Endothelial cell of umbilical vein (primary cell): ENCODE data around the gene SPRED3. TPM values are rescaled to one million over a fixed set of nuclear protein-coding genes. Genes with fewer than 3 reads are reported as not detected.

Source experiments
- BruUV-seq: library from RNA; stranded (reverse); fragments of 400-500 nt; replicated peaks from 2 replicates; lab custom pipeline; 2021; lab: Mats Ljungman, UMichigan
- CTCF ChIA-PET: fragments of 300-600, 350-600 bp; sonication (Branson Sonifier 250); formaldehyde crosslinking; loops from one replicate; lab custom pipeline; 2021; ENCODE audit warnings: antibody characterized with exemption, inconsistent platforms; lab: Charles Lee
- POLR2A ChIA-PET: fragments of 300-600, 350-600 bp; sonication (Branson Sonifier 250); formaldehyde crosslinking; loops from one replicate; lab custom pipeline; 2021; ENCODE audit warnings: antibody characterized with exemption, inconsistent platforms; lab: Charles Lee
- DNase-seq: peaks from one replicate; pipeline ENCODE4 v3.0.0-alpha.2; 2011; ENCODE audit warnings: low read depth, low spot score
- FAIRE-seq: peaks from 2 replicates; lab custom pipeline; 2011; peaks lifted over from hg19 to GRCh38; lab: Jason Lieb, UNC
- H2AFZ ChIP-seq: 2 replicates; pipeline ENCODE4 v1.6.0; 2012; ENCODE audit warnings: low read depth, low read length, control low read depth, inconsistent platforms
- H3K27ac ChIP-seq: 2 replicates; pipeline ENCODE4 v1.5.1; 2011; ENCODE audit warnings: low read depth, mild to moderate bottlenecking, control low read depth, low read length, moderate library complexity; ENCODE audit not compliant: insufficient read depth
- H3K27me3 ChIP-seq, 2 experiments: 2 replicates each; pipeline versions ENCODE4 v1.6.0 to v1.6.1; 2011; ENCODE audit warnings: low read length in 2 of 2, mixed read lengths in 1 of 2; ENCODE audit not compliant: control insufficient read depth in 2 of 2, insufficient read depth in 2 of 2
- H3K36me3 ChIP-seq, 2 experiments: 2 replicates in 1 of 2; 3 replicates in 1 of 2; pipeline ENCODE4 v1.5.1; 2011; ENCODE audit warnings: low read length in 2 of 2, mild to moderate bottlenecking in 1 of 2, moderate library complexity in 1 of 2; ENCODE audit not compliant: control insufficient read depth in 2 of 2, insufficient read depth in 2 of 2; ENCODE audit errors: extremely low read depth in 1 of 2
- H3K4me1 ChIP-seq: 3 replicates; pipeline ENCODE4 v1.5.1; 2011; ENCODE audit warnings: mild to moderate bottlenecking, low read length; ENCODE audit not compliant: control insufficient read depth, insufficient read depth; ENCODE audit errors: extremely low read depth
- H3K4me2 ChIP-seq: 2 replicates; pipeline ENCODE4 v1.6.1; 2011; ENCODE audit warnings: low read length, control low read depth, mixed read lengths; ENCODE audit not compliant: insufficient read depth
- H3K4me3 ChIP-seq, 3 experiments: fragments of 200-600 bp in 1 of 3; sonication (generic), shearing (Covaris generic) in 1 of 3; replicated peaks in 1 of 3; 2 replicates each; pipeline ENCODE4 v1.5.1; 2011 to 2016; ENCODE audit warnings: control low read depth in 3 of 3, low read length in 3 of 3, mild to moderate bottlenecking in 2 of 3, inconsistent platforms in 1 of 3, low read depth in 1 of 3, moderate library complexity in 1 of 3; ENCODE audit not compliant: insufficient read depth in 1 of 3
- H3K79me2 ChIP-seq: 2 replicates; pipeline ENCODE4 v1.6.0; 2012; ENCODE audit warnings: low read length, inconsistent platforms; ENCODE audit not compliant: control insufficient read depth, insufficient read depth
- H3K9ac ChIP-seq: replicated peaks from 2 replicates; pipeline ENCODE3; 2011; ENCODE audit warnings: low read length, control low read depth; ENCODE audit not compliant: insufficient read depth; ENCODE audit errors: extremely low read depth
- H3K9me1 ChIP-seq: replicated peaks from 3 replicates; pipeline ENCODE4 v1.6.0; 2011; ENCODE audit warnings: mild to moderate bottlenecking, low read length; ENCODE audit not compliant: control insufficient read depth, insufficient read depth; ENCODE audit errors: extremely low read depth
- H3K9me3 ChIP-seq: replicated peaks from 2 replicates; pipeline ENCODE4 v1.5.1; 2012; ENCODE audit warnings: low read length, inconsistent platforms; ENCODE audit not compliant: control insufficient read depth, insufficient read depth
- H4K20me1 ChIP-seq: replicated peaks from 2 replicates; pipeline ENCODE3; 2011; ENCODE audit warnings: mild to moderate bottlenecking, low read length; ENCODE audit not compliant: control insufficient read depth, insufficient read depth; ENCODE audit errors: extremely low read depth
- CTCF ChIP-seq, 2 donors: IDR thresholded peaks; 1 replicate in 1 of 2; 2 replicates in 1 of 2; pipeline ENCODE4 v1.5.1; 2011; ENCODE audit warnings: low read length in 2 of 2, mild to moderate bottlenecking in 2 of 2, moderate library complexity in 2 of 2, control low read depth in 1 of 2, inconsistent platforms in 1 of 2, low read depth in 1 of 2; ENCODE audit not compliant: insufficient read depth in 1 of 2; ENCODE audit errors: extremely low read depth in 1 of 2
- EZH2 ChIP-seq: IDR thresholded peaks from 2 replicates; pipeline ENCODE4 v1.6.1; 2012; ENCODE audit warnings: borderline replicate concordance, low read depth, mild to moderate bottlenecking, moderate library complexity, low read length, inconsistent platforms; ENCODE audit not compliant: severe bottlenecking
- FOS ChIP-seq: IDR thresholded peaks from 2 replicates; pipeline ENCODE4 v1.6.1; 2011; ENCODE audit warnings: mild to moderate bottlenecking, low read length, moderate library complexity, borderline replicate concordance; ENCODE audit not compliant: insufficient read depth
- GATA2 ChIP-seq: IDR thresholded peaks from 2 replicates; pipeline ENCODE4 v1.7.0; 2011; ENCODE audit warnings: low read depth, mild to moderate bottlenecking, moderate library complexity, mixed read lengths, low read length; ENCODE audit not compliant: insufficient read length, insufficient read depth
- JUN ChIP-seq: IDR thresholded peaks from 2 replicates; pipeline ENCODE4 v1.6.1; 2011; ENCODE audit warnings: borderline replicate concordance, low read depth; ENCODE audit not compliant: insufficient read length, insufficient read depth
- MAX ChIP-seq: IDR thresholded peaks from 2 replicates; pipeline ENCODE4 v1.6.1; 2011; ENCODE audit not compliant: insufficient read depth, insufficient read length
- MYC ChIP-seq: IDR thresholded peaks from one replicate; pipeline ENCODE4 v1.6.1; 2011; ENCODE audit warnings: mild to moderate bottlenecking, low read depth, low read length
- POLR2A ChIP-seq: IDR thresholded peaks from 2 replicates; pipeline ENCODE4 v1.6.1; 2012; ENCODE audit warnings: low read depth, mild to moderate bottlenecking, control low read depth, low read length
- POLR2AphosphoS5 ChIP-seq: IDR thresholded peaks from 2 replicates; pipeline ENCODE4 v1.6.1; 2012; ENCODE audit warnings: low read depth, mild to moderate bottlenecking, control low read depth, low read length, moderate library complexity; ENCODE audit not compliant: insufficient read depth
- dilution Hi-C: fragments of 300-500 bp; cut with MboI; formaldehyde crosslinking; loops from one replicate; pipeline ENCODE4 v1.15.0; 2019; ENCODE audit warnings: low sequenced_read_pairs; ENCODE audit not compliant: extremely low pct_ligation_motif_present
- intact Hi-C: fragments of 100-400 bp; cut with micrococcal nuclease; formaldehyde crosslinking; loops from one replicate; pipeline ENCODE4 v1.10.0; 2022
- polyA plus RNA-seq, 4 experiments: library from polyadenylated mRNA; depleted of rRNA in 3 of 4; stranded (reverse) in 3 of 4; unstranded in 1 of 4; fragments of >200 nt; gene quantifications; 2 replicates each; pipeline versions ENCODE4 v1.2.1 to v1.2.3, GENCODE V29; 2011 to 2012; ENCODE audit warnings: missing spikeins in 1 of 4
- total RNA-seq: library from RNA; stranded (reverse); gene quantifications from 2 replicates; pipeline ENCODE4 v1.2.3, GENCODE V29; 2021

SPRED3 gene
- total and polyA plus RNA-seq, 2 donors (not counting 3 experiments of a cell fraction or from before 2014, with no cell fraction given), result 5.7 to 15.7 TPM

GRCh38 chr19:38421856-38422255, 33.4 kb downstream of the SPRED3 start:
- no peaks in the 10 kb centered on the region for H3K9me3 ChIP-seq
- no peaks in the 10 kb centered on the region for H3K27me3 ChIP-seq
- no peaks in the 10 kb centered on the region for H4K20me1 ChIP-seq
- no peak overlapping the region for H2AFZ ChIP-seq
- H3K79me2 ChIP-seq, result no peaks in the 10 kb centered on the region
- H3K4me3 ChIP-seq, result no peak overlapping the region
- intact Hi-C loops, result no loop called here
- H3K4me2 ChIP-seq, result no peak overlapping the region
- H3K27ac ChIP-seq, result no peak overlapping the region
- no peak overlapping the region for H3K9ac ChIP-seq
- CTCF ChIA-PET, result interaction anchor here (1.9 kb wide), 1 partner anchor 19 kb away, joined by 5 read pairs; the partner anchor contains the start of gene FAM98C
- dilution Hi-C loops, result no loop called here
- POLR2A ChIA-PET, result no interaction called here
- DNase-seq (no peak), FAIRE-seq (no peak)
- H3K36me3 ChIP-seq, result no peaks in the 10 kb centered on the region
- no peak for TF ChIP-seq MAX
- no peak for TF ChIP-seq FOS
- TF ChIP-seq EZH2, result no peak
- no peak for TF ChIP-seq GATA2
- TF ChIP-seq POLR2AphosphoS5, result no peak
- TF ChIP-seq JUN, result no peak
- TF ChIP-seq CTCF (IDR thresholded peaks at IDR 0.05; ENCODE audit: extremely low read depth in 1 of 2, insufficient read depth in 1 of 2, low read depth in 1 of 2, low read length in 2 of 2), result no peak
- TF ChIP-seq POLR2A, result no peak
- no peak for TF ChIP-seq MYC
- BruUV-seq, result no TSS peak
- H3K4me1 ChIP-seq, result no peaks in the 10 kb centered on the region
- no peaks in the 10 kb centered on the region for H3K9me1 ChIP-seq
